HG03060 (cell line): Measurements from ENCODE around the gene ABCA13.

Experiments used
- ATAC-seq: cut with Tn5 transposase; IDR thresholded peaks from one replicate; pipeline ENCODE4 v1.9.1; 2021; ENCODE audit warnings: low read depth, moderate number of reproducible peaks; ENCODE audit not compliant: unreplicated experiment

ABCA13 gene

DNA sequence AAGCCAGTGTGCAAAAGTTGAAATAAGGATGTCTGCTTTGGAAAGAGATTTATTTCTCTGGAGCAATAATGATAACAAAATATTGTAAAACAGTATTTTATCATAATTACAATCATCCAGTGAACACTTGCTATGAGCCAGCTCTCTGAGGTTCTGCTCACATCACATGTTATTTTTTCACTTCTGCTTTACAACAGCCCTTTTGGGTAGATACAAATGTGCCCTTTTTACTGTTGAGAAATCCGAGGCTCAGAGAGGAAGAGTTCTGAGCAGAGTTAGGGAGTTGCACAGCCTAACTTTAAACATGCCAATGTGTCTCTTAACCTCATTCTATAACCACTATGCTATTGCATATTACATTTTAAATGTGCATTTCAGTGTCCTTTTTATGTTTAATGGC is 520.5 kb downstream of the ABCA13 start:
- no peak for ATAC-seq
